T-helper 9 cell (primary cell): Measurements from ENCODE around the gene PAX9.

ENCODE experiments used
- DNase-seq: peaks from one replicate; pipeline ENCODE4 v3.0.0-alpha.2; 2020
- total RNA-seq, 2 donors: gene quantifications; one replicate each; lab custom pipeline; 2026; lab: John Stamatoyannopoulos, UW

The PAX9 gene
- 0 reads per million in 2 donors for total RNA-seq

DNA sequence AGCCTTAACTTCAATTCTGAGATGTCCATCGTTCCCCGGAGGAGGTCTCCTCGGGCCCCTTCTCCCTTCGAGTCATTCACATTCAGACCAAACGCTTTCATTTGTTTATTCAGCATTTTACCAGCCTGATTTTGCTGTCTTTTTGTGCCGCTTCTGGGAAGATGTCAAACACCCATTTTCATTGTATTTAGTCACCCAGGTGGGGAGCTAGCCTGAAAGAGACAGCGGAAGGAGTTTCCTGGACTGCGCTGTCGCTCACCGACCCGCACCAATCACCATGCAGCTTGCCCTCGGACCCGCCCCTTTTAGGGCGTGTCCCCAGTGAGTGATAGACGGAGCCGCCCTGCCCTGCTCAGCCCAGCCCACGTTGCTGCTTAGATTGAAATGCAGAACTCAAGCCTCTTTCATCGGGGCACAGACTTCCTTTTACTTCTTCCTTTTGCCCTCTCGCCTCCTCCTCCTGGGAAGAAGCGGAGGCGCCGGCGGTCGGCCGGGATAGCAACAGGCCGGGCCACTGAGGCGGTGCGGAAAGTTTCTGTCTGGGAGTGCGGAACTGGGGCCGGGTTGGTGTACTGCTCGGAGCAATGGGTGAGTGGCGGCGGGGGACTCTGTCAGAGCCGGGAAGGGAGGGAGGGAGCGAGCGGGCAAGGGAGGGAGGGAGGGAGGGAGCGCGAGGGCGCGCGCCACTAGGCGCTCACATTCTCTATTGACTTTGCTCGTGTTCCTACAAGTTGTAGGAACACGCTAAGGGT is at the start of gene PAX9:
PAX9 (plus strand) TSS at position 355 of the 752 bp plus-strand sequence; CDS start at position 585, 230 bp downstream.
- DNase-seq, result no peak

DNA sequence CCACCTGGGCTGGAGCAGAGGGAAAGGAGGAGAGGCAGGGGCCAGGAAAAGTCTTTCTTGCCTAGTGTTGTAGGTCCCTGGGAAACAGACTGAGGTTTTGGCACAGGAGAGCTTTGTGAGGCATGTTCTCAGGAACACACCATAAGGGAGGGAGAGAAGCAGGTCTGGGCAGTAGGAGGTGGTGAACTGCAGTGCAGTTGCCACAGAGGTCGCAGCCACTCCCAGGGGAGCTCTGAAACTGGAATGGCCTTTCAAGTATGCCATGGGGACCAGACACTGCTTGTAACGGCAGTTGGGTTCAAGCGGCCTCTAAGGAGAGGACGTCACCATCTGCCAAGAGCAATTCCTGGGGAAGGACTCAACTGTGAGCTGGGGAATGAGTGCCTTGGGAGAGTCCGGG is 43.8 kb upstream of the PAX9 start:
- no peak for DNase-seq

DNA sequence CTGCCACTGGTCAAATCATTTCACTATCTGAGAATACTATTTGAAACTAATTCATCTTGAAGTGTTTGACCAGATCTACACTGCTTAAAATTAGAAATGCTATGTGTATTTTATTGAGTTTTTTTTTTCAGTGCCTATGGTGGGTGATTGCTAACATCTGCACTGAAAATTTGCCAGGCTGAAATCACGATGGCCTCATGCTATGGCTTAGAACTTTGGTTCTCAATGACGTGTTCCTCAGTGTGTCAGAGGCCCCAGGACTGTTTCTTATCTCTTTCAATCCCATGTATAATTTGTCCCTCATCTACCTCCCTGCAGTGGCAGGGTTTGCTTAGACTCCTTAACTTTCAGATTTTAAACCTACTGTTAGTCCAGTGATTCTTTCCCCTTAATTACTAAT is 43.0 kb upstream of the PAX9 start:
- no peak for DNase-seq

DNA sequence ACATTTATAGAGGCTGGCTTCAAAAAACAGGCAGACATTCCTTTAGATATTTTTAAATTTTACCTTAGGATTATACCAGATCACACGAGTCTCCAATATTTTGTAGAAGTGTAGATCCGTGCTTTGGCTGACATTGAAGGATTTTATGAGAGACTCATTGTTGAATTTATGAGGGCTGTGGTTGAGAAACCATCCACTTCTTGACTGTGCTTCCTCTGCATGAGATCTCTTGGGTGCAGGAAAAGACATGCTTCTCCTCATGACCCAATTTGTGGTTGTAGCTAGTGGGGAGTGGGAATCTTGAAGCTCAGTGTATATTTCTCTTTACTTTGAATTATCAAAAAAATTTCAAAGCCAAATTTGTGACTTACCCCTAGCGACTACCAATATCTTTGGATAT is 42.5 kb upstream of the PAX9 start:
- no peak for DNase-seq

DNA sequence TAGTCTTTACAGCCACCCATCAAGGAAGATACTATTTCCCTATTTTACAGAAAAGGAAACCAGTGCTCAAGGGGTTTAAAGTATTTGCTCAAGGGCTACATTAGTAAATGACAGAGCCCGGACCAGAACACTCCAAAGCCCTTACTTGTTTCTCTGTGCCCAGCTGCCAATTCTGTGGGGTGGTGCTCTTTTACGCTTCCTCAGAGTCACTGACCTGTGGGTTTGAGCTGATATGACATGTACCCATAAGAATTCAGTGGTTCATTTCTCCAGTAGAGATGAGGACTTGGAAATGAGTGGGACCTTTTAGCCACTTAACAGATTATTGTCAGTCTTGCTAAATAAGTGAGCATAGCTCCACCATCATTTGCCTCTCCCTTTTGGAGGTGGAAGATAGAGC is 41.8 kb upstream of the PAX9 start:
- no peak for DNase-seq

DNA sequence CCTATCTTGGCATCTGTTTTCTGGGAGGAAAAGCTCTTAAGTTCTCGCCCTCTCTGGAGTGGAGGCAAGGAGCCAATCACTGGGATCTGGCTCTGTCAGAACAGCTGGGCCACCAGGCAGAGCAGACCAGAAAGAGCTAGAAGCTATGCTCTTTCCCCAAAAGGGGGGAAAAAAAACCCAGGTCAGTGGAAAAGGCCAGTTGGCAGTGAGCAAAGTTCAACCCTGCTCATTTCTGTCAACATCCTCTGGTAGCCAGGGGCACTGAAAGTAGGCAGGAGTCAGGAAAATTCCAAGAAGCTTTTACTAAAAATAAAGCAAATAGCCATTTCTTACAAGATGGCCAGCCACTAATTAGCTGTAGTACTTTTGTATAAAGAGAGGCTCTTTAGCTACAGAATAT is 36.6 kb upstream of the PAX9 start:
- no peak for DNase-seq

DNA sequence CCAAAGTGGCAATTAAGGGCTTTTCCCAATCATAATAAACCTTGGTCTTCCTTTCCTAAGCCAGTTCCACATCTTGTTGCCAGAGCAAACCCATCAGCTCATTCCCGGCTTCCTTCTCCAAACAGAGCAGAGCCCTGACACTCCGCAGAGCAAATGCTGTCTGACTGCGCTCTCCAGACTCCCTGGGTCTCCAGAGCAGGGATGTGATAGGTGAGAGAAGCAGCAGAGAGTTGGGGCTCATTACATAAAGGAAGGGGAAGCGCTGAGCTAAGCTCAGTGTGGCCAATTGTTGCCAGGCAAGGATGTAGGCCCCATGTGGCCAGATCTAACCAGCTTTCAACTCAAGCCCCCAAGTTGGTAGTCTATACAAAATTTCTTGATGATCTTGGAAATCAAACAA is 36.2 kb upstream of the PAX9 start:
- DNase-seq, result no peak

DNA sequence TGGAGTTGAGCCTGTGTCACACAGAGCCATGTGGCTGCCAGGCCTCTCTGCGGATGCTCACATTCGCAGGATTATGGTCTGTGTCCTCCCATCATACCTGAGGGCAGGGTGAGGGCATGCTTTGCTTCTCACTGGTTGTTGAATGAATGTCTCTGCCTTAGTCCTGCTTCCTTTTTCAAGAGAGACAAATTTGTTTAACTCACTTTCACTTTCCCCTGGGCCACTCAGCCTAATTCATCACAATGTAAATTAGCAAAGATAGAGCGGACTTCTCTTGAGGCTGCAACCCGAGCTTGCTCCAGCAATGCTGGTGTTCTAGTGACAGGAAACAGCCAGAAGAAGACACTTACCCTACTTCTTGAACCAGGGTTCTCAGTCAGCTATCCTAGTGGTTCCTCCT is 35.5 kb upstream of the PAX9 start:
- no peak for DNase-seq

DNA sequence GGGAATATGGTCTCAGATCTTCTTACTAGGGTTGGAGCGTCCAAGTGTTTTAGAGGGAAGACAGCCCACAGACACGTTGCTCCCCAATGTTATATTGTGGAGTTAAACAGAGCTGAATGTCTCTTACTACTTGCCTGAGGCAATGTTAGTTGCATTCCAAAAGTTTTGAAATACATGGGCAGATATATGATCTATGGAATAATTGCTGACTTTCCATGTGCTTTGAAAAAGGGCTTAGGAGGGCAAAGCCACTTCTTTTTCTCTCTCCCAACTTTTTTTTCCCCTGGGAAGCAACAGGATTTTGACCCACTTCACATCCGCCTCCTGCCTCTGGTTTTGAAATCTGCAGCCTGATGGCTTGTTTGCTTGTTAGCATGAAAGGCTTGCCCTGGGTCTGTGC is 33.7 kb upstream of the PAX9 start:
- no peak for DNase-seq

DNA sequence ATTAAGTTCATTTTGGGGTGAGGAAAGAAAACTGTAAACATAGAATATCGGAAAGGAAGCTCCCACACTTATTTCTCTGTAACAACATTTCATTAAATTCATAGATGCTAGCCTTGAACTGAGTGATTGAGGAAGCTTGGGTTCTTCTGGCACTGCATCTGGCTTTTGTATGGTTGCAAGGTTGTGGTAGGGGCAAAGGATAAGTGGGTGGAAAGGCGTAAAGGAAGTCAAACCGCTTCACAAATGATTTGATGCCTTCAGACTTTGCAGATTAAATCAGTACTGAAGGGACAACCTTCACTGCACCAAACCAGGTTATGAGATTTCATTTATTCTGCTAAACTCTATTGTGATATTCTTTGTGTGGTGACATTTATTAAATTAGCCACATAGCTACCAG is 28.1 kb upstream of the PAX9 start:
- DNase-seq, result no peak

DNA sequence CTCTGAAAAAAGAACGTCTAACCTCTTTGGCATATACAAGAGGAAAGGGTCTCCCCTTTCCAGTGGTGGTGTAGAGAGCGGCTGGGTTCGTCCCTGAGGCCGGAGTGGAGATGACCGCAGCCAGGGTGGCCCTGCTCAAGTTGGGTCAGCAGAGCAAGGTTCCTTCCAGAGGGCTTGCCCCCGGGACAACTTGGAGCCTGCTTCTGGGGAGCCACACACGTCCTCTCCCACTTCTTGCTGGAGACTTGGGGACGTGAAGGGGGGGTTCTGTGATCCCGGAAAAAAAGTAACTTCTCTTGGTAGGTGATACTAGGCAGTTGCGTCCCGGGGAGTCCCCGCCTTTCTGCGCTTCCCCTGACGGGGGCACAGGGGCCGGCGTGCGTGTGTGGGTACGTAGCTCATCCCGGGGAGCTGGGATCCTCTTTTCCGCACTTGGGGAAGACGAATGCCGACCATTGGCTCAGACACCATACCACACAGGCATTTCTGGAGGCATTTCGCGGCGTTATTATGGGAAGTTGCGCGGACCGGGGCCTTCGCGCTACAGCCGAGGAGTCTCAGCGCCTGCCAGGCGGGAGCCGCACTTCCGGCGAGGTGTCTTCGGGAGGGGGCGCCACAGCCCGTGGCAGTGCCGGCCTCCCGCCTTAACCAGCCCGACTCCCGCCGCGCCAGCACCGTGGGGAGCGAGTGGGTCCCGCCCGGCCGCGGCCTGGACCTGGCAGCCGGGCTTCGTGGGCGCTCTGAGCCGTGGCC is 14.8 kb upstream of the PAX9 start:
- DNase-seq, result no peak

DNA sequence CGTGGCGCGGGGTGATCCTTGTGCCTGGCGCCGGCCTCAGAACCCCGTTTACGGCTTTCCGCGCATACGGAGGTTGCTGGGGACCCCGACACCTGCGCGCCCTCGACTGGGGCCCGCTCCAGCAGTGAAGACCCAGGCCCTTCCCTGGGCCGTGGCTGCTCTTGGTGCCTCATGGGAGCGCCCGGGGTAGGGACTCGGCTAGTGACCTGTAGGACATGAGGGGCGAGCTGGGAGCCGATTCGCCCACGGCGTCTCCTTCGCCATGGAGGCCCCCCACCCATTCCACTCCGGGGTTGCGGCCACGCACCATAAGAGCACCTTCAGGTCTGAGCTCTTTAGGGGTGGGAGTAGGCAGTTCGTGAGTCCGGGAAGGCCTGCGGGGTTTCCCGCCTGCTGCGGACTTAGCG is 14.2 kb upstream of the PAX9 start:
- no peak for DNase-seq

DNA sequence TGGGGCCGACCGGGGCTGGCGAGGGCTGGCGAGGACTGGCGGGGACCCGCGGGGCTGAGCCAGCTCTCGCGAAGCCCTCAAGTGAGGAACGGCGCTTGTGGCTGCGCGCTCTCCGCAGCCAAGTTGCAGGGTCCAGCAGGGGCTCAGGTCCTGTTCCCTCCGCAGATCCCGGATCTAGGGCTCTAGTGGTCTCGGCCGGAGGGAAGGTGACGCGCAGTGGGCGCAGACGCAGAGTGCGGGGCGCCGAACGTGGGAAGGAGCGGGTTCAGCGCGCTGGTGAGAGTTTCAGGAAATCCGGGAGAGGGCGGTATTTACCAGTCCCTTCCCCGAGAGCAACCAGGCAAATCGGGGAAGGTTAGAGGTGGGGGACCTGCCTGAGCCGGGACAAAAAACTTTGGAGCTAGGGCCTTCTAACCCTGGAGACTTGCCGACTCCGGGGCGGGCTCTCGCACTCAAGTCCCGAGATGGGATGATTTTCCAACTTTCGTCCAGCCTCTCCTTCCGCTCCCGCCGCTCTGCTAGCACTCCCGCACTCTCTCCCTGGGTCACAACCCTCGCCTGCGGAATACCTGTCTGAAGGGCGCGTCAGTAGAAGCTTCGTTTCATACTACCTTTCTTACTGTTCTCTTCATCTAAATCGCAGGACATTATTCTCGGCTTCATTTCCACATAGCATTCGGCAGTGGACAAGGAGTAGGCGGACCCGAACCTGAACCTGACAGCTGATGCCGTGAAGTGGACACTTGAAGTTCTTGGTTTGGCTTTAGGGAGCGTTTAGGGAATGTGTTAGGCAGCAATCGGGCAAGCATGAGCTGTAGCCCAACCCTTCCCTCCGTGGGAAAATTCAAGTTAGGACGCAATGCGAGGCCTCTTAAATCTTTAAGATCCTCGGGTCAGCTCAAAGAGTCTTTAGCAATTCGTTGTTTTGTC is 13.6 kb upstream of the PAX9 start:
- no peak for DNase-seq

DNA sequence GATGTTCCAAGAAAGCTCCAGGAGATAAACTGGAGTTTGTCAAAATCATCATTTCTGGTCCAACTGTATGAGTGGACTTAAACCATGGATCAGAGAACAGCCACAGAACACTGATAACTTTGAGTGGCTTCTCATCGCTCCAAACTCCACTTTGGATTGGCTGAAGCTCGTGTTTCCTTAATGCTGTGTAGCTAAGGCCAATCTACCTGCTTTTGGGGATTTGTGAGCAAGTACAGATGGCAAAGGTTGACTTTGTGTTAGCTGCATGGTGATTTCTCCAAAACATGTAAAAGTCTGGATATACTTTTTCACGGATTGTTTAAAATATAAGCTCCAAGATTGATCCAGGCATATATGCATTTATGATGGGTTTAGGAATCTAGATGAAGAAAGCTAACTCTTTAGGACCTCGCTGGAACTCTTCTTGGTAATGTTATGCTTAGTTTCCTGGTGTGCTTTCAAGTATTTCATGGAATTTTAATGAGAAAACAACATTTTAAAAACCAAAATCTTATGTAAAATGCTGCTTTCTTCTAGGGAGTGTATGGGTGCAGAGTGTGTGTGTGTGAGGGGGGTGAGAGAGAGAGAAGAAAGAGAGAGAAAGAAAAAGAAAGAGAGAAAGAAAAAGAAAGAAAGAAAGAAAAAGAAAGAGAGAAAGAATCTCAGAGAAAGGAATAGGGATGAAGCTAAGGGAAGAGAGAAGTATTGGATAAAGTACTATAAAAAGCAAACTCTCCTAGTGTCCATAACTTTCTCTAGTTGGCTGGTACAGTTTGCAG is 11.6 kb upstream of the PAX9 start:
- no peak for DNase-seq

DNA sequence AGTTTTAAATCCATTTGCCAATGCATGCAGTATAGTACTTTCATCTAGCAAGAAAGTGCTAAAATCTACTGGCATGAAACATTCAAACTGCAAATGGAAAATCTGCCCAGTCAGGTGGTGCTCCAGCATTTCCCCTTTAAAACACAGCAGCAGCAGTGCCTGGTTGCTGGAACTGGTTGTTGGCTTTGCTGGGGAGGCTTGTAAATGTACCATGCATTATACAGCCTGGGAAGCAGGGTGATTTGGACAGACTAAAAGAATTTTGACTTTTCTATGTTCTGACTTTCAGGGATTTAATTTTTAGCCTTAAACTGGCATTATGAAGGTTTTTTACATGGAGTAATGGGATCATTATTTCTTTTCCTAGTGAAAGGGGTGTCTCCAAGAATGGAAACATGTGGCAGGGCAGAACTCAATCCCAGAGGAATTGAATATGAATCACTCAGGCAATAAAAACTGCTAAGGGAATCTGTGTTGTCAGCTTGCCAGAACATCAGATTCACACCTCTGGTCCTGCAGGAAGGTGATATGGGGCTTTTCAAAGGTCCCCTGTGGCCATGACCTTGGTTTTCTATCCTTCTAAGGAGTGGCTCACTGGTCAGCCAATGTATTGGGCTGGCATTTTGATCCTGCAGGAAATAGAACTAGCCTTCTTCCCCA is 9.0 kb upstream of the PAX9 start:
- no peak for DNase-seq

DNA sequence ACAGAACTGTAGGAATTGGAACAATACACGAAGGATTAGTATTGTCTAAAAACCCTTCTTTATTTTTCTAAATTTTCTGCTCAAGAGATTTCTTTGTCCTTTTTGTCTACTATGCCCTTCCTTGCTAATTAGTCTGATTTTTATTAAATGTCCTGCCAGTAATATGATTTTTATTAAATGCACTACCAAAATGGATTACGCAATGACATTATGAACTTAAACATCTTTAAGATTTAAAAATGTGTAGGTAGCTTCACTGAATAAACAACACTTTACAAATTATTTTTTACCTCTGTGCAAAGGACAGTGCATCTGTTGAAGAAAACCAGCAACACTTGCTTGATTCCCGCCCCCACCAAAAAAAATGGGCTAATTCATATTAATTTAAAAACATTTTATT is 8.2 kb upstream of the PAX9 start:
- DNase-seq, result no peak

DNA sequence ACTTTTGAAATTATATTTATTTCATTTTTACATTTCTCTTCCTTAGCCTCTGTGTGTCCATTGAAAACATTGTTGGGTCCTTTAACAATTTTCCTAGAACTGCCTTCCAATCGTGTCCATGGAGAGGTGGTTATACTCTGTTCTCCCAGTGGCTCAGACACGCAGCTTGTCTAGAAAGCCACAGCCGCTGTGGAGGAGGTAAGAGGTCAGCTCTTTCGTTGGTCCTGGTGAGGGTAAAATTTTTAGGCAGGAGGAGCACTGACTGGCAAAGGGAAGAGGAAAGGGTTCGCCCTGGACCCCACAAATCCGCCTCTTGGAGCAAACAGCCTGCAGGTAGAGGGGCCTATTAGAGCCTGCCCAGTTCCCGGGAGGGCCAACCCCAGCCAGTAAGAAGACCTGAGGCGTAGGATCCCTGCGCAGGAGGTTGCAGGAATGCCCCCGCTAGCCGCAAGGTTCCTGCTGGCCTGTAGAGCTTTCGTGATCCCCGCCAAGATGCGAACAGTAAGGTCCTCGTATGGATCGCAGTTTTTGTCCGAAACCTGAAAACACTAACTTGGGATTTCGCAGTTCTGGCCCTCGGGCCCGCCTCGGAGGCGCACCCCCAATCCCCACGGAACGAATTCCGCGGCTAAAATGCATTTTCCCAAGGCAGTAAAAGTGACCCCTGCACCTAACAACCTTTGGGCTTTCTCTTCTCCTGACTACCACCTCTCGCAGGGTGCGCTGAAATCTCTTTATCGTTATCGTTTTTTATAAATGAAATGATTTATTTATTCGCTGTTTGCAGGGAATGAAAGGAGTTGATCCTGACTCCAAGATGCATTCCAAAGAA is 7.5 kb upstream of the PAX9 start:
- DNase-seq, result no peak

DNA sequence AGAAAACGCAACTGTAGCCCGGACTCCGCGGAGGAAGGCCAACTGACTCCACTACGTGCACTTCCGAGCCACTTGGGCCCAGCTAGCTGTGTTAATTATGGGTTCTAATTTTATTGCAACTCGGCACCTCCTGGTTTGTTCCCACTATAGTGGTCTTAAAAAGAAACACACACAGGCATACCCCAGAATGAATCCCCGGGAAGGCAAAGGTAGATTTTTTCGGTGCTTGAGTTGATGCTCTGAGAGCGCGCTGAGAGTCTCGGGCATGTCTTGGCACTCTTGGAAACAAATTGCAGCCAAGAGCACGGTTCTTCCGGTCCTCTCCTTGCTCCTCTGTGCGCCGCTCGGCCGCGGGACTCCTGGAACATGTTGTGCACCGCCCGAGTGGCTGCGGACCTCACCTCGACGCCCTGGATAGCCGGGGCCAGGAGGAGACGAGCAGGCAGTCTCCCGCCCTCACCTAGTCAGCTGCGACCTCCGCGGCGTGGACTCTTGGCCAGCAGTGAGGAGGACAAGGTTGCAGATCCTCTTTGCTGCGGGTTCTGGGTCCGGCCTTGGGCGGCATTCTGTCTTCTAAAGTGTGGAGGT is 6.8 kb upstream of the PAX9 start:
- no peak for DNase-seq

DNA sequence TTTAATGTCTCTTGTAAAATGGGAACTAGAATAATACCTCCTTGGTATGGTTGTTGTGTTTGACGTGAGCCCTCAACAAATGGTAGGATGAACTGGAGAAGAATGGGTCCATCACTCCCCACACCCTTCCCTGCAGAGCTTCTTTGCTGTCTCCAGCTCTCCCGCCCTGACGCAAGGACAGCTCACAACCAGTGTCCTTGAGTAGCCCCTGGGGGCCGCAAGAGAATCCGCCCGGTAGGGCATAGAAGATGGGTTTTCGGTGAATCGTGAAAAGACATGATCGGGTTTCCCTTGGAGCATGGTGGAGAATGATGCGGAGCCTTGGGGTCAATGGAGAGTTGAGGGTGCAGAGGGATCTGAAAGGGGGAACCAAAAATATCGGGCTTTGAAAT is 6.1 kb upstream of the PAX9 start:
- no peak for DNase-seq

DNA sequence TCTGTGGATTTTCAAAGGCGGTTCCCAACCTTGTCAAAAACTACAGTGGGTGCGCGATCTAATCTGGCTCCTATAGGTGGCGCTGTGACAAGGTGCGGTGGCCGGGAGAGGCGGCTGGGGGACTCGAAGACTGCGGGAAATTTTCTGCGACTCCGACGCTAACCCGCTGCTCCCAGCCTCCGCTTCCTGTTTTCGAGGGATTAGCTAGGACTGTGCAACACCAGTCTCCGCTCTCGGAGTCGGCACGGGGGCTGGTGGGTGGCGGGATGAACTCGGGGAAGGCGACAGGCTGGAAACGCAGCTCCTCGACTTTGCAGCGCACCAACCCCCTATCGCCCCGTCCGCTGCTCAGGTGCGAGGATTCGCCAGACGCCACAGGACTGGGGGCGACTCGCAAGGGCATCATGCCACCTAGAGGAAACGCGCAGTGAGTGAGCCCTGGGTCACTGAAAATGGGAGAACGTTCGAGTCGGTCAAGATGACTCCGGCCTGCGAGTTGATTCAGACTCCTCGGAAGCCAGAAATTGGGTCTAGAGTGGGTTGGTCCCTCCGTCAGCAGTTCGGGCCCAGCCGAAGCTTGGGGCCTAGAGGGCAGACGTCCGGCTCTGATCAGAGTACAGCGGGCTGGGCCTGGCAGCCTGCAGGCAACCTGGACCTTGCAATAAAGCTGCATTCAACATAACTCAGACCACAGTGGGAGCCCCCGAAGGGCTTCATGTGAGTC is 5.5 kb upstream of the PAX9 start:
- no peak for DNase-seq
